HL-60 (cell line): ENCODE measurements around the gene RPL5.

Experiments
- CTCF ChIP-seq: IDR thresholded peaks from one replicate; pipeline ENCODE4 v1.5.1; 2011; ENCODE audit warnings: low read length, control low read depth, inconsistent platforms; ENCODE audit not compliant: insufficient read depth
- POLR2AphosphoS5 ChIP-seq: IDR thresholded peaks from 2 replicates; pipeline ENCODE4 v1.6.1; 2012; ENCODE audit warnings: low read depth
- REST ChIP-seq: IDR thresholded peaks from 2 replicates; pipeline ENCODE4 v1.6.1; 2012; ENCODE audit warnings: low read depth; ENCODE audit not compliant: insufficient replicate concordance

GRCh38 chr1:92797961-92798360 is 33.9 kb upstream of the RPL5 start:
- TF ChIP-seq CTCF (no peak), POLR2AphosphoS5 (no peak), REST (no peak)
